ENCODE data around the gene DHX8. TPM values are rescaled to one million over a fixed set of nuclear protein-coding genes. Genes with fewer than 3 reads are reported as not detected.

The DHX8 gene
- total and polyA plus RNA-seq, 8 donors: 42.7 to 61.2 (median 46.0) TPM

- intact Hi-C loops (cut with DNase I): no loop called here
- Histone ChIP-seq H3K27ac (no peak overlapping the region), H3K4me1 (peaks cover 0 to 12% of the 10 kb centered on the region in 2 donors), H3K4me3 (no peak overlapping the region), H3K36me3 (no peaks in the 10 kb centered on the region), H3K9me3 (no peaks in the 10 kb centered on the region), H3K27me3 (peaks cover 0 to 35% of the 10 kb centered on the region in 2 donors)
- TF ChIP-seq, protein P1, sequence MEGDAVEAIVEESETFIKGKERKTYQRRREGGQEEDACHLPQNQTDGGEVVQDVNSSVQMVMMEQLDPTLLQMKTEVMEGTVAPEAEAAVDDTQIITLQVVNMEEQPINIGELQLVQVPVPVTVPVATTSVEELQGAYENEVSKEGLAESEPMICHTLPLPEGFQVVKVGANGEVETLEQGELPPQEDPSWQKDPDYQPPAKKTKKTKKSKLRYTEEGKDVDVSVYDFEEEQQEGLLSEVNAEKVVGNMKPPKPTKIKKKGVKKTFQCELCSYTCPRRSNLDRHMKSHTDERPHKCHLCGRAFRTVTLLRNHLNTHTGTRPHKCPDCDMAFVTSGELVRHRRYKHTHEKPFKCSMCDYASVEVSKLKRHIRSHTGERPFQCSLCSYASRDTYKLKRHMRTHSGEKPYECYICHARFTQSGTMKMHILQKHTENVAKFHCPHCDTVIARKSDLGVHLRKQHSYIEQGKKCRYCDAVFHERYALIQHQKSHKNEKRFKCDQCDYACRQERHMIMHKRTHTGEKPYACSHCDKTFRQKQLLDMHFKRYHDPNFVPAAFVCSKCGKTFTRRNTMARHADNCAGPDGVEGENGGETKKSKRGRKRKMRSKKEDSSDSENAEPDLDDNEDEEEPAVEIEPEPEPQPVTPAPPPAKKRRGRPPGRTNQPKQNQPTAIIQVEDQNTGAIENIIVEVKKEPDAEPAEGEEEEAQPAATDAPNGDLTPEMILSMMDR (IDR thresholded peaks at IDR 0.05): no peak
- ATAC-seq (no peak), DNase-seq (no peak)
Observed at GRCh38 chr17:43540821-43541674, 57.3 kb downstream of the DHX8 start.

GRCh38 chr17:43542859-43543258, 59.1 kb downstream of the DHX8 start:
- no peak overlapping the region for H3K27ac ChIP-seq
- no peak for DNase-seq
- no peaks in the 10 kb centered on the region for H3K36me3 ChIP-seq
- TF ChIP-seq, protein P1 (IDR thresholded peaks at IDR 0.05): no peak
- peaks cover 0 to 54% of the 10 kb centered on the region in 2 donors for H3K27me3 ChIP-seq
- no peak for ATAC-seq
- intact Hi-C loops (cut with DNase I): no loop called here
- H3K9me3 ChIP-seq: no peaks in the 10 kb centered on the region
- H3K4me1 ChIP-seq: peaks cover 6 to 19% of the 10 kb centered on the region in 2 donors
- no peak overlapping the region for H3K4me3 ChIP-seq

- intact Hi-C loops (cut with DNase I): no loop called here
Observed at GRCh38 chr17:43543300-43543699, 59.5 kb downstream of the DHX8 start.

GRCh38 chr17:43543771-43544575, 60.2 kb downstream of the DHX8 start:
- TF ChIP-seq, protein P1 (IDR thresholded peaks at IDR 0.05): no peak
- peaks cover 6 to 19% of the 10 kb centered on the region in 2 donors for H3K4me1 ChIP-seq
- H3K4me3 ChIP-seq: no peak overlapping the region
- intact Hi-C loops (cut with DNase I): no loop called here
- H3K27ac ChIP-seq: no peak overlapping the region
- no peaks in the 10 kb centered on the region for H3K36me3 ChIP-seq
- no peaks in the 10 kb centered on the region for H3K9me3 ChIP-seq
- DNase-seq: no peak
- H3K27me3 ChIP-seq: peaks cover 0 to 65% of the 10 kb centered on the region in 2 donors
- no peak for ATAC-seq

More at GRCh38 chr17:43543300-43543699, 59.5 kb downstream of the DHX8 start:
- DNase-seq (no peak), ATAC-seq (no peak)
- Histone ChIP-seq H3K36me3 (no peaks in the 10 kb centered on the region), H3K9me3 (no peaks in the 10 kb centered on the region), H3K27ac (no peak overlapping the region), H3K4me3 (no peak overlapping the region), H3K27me3 (peaks cover 0 to 58% of the 10 kb centered on the region in 2 donors), H3K4me1 (peaks cover 6 to 19% of the 10 kb centered on the region in 2 donors)
- TF ChIP-seq, protein P1 (IDR thresholded peaks at IDR 0.05): no peak

- H3K4me3 ChIP-seq: peak overlapping the region; percentile 44 to 50
- peaks cover 6 to 19% of the 10 kb centered on the region in 2 donors for H3K4me1 ChIP-seq
- intact Hi-C loops (cut with DNase I): no loop called here
- TF ChIP-seq, protein P1 (IDR thresholded peaks at IDR 0.05): no peak
- H3K36me3 ChIP-seq: no peaks in the 10 kb centered on the region
- H3K27ac ChIP-seq: no peak overlapping the region
- DNase-seq (peak in 3 of 4 donors; percentile 25 to 85 (median 46)), ATAC-seq (peak; percentile 64)
- no peaks in the 10 kb centered on the region for H3K9me3 ChIP-seq
- peaks cover 0 to 67% of the 10 kb centered on the region in 2 donors for H3K27me3 ChIP-seq
Observed at GRCh38 chr17:43545383-43545632, 61.5 kb downstream of the DHX8 start.

All from left lung (tissue), 10 donors.